ENCODE measurements around the gene LEF1.

DNA sequence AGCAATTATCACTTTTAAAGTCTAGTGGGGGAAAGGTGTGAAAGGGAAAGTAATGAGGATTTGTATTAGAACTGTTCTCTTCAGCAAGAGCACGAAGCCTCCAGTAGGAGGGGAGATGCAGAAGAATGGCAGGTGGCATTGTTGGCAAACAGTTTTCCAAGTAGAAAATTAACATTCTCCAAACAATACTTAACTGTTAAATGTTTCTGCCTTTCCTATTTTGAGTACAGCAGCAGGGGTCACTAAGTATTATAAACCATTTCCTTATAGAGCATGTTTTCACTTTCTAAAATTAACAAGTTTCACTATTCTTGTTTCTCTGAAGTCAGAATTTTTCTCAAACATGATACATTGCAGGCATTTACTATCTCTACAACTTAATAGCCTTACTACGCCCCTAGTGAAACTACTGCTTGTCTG, 58.7 kb downstream of the LEF1 start:
- TF ChIP-seq, protein P1, sequence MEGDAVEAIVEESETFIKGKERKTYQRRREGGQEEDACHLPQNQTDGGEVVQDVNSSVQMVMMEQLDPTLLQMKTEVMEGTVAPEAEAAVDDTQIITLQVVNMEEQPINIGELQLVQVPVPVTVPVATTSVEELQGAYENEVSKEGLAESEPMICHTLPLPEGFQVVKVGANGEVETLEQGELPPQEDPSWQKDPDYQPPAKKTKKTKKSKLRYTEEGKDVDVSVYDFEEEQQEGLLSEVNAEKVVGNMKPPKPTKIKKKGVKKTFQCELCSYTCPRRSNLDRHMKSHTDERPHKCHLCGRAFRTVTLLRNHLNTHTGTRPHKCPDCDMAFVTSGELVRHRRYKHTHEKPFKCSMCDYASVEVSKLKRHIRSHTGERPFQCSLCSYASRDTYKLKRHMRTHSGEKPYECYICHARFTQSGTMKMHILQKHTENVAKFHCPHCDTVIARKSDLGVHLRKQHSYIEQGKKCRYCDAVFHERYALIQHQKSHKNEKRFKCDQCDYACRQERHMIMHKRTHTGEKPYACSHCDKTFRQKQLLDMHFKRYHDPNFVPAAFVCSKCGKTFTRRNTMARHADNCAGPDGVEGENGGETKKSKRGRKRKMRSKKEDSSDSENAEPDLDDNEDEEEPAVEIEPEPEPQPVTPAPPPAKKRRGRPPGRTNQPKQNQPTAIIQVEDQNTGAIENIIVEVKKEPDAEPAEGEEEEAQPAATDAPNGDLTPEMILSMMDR (IDR thresholded peaks at IDR 0.05), result no peak
- TF ChIP-seq POLR2A (IDR thresholded peaks at IDR 0.05) (no peak), POLR2AphosphoS5 (IDR thresholded peaks at IDR 0.05) (no peak)

Data from prostate gland (tissue), 2 donors.